HepG2 (cell line): ENCODE results near the gene FGF2. TPM values are rescaled to one million over a fixed set of nuclear protein-coding genes. Genes with fewer than 3 reads are reported as not detected.

Experiments
- ATAC-seq: fragments of 200-7000 bp; cut with Tn5 transposase; 3 replicates; pipeline ENCODE4 v1.9.1; 2020; ENCODE audit warnings: mild to moderate bottlenecking, moderate library complexity
- BruUV-seq: library from RNA; stranded (reverse); fragments of 400-500 nt; replicated peaks from 2 replicates; lab custom pipeline; 2021; lab: Mats Ljungman, UMichigan
- CTCF ChIA-PET: fragments of 300-600 bp; formaldehyde crosslinking; extraction: SDS; loops from one replicate; lab custom pipeline; 2021; ENCODE audit warnings: low total read pairs, inconsistent platforms, low intra/inter-chr PET ratio; lab: Yijun Ruan, JAX
- POLR2A ChIA-PET: fragments of 350-600 bp; sonication (Branson Sonifier 250); formaldehyde crosslinking; loops from one replicate; lab custom pipeline; 2020; ENCODE audit warnings: antibody characterized with exemption, inconsistent platforms; lab: Yijun Ruan, JAX
- DNase-seq: peaks from one replicate; pipeline ENCODE4 v3.0.0-alpha.2; 2015; ENCODE audit warnings: low spot score
- FAIRE-seq: peaks from 3 replicates; lab custom pipeline; 2011; peaks lifted over from hg19 to GRCh38; lab: Jason Lieb, UNC
- H2AFZ ChIP-seq: one replicate; pipeline ENCODE4 v1.6.1; 2011; ENCODE audit warnings: low read length, inconsistent platforms
- H3K27ac ChIP-seq: fragments of 300-600 bp; 3 replicates; pipeline ENCODE4 v1.8.0; 2011; ENCODE audit warnings: mixed run types, mild to moderate bottlenecking, mixed read lengths, low read length, inconsistent platforms; ENCODE audit not compliant: insufficient read depth; ENCODE audit errors: extremely low read length
- H3K27me3 ChIP-seq, 2 experiments: fragments of 200-600 bp in 1 of 2; 2 replicates in 1 of 2; 3 replicates in 1 of 2; pipeline versions ENCODE4 v1.6.0 to v1.8.0; 2011; ENCODE audit warnings: low read length in 2 of 2, mild to moderate bottlenecking in 2 of 2, moderate library complexity in 2 of 2, inconsistent platforms in 1 of 2; ENCODE audit not compliant: insufficient read depth in 2 of 2, control insufficient read depth in 1 of 2
- H3K36me3 ChIP-seq, 2 experiments: fragments of 200-600 bp in 1 of 2; replicated peaks in 1 of 2; 2 replicates in 1 of 2; 3 replicates in 1 of 2; pipeline versions ENCODE4 v1.5.1 to v1.8.0; 2011; ENCODE audit warnings: low read length in 2 of 2, inconsistent platforms in 1 of 2; ENCODE audit not compliant: insufficient read depth in 2 of 2, control insufficient read depth in 1 of 2
- H3K4me1 ChIP-seq: 2 replicates; pipeline ENCODE4 v1.5.1; 2012; ENCODE audit warnings: low read length, inconsistent platforms; ENCODE audit not compliant: insufficient read depth
- H3K4me2 ChIP-seq: 2 replicates; pipeline ENCODE4 v1.6.0; 2011; ENCODE audit warnings: low read depth, low read length, inconsistent platforms
- H3K4me3 ChIP-seq, 3 experiments: fragments of 200-600 bp in 1 of 3; sonication (generic), shearing (Covaris generic) in 1 of 3; replicated peaks in 1 of 3; 2 replicates each; pipeline ENCODE4 v1.5.1; 2011 to 2016; ENCODE audit warnings: low read length in 3 of 3, inconsistent platforms in 2 of 3, low read depth in 2 of 3, mild to moderate bottlenecking in 2 of 3, control low read depth in 1 of 3, mixed read lengths in 1 of 3; ENCODE audit not compliant: insufficient read depth in 1 of 3
- H3K79me2 ChIP-seq: one replicate; pipeline ENCODE4 v1.6.1; 2011; ENCODE audit warnings: low read length, inconsistent platforms; ENCODE audit not compliant: insufficient read depth
- H3K9ac ChIP-seq: 2 replicates; pipeline ENCODE4 v1.6.0; 2011; ENCODE audit warnings: mild to moderate bottlenecking, low read depth, low read length, inconsistent platforms; ENCODE audit not compliant: insufficient read depth
- H3K9me3 ChIP-seq: 2 replicates; pipeline ENCODE4 v1.5.1; 2012; ENCODE audit warnings: mild to moderate bottlenecking, low read length
- H4K20me1 ChIP-seq: 2 replicates; pipeline ENCODE4 v1.6.0; 2011; ENCODE audit warnings: inconsistent platforms, mild to moderate bottlenecking, low read length, moderate library complexity; ENCODE audit not compliant: insufficient read depth
- JUNB ChIP-seq: sonication (generic); formaldehyde crosslinking; IDR thresholded peaks from 2 replicates; pipeline ENCODE4 v1.8.0; 2022; ENCODE audit warnings: missing genetic modification reagents, mild to moderate bottlenecking, borderline replicate concordance
- NKX3-1 ChIP-seq: sonication (generic); formaldehyde crosslinking; IDR thresholded peaks from 2 replicates; pipeline ENCODE4 v1.5.0; 2020; ENCODE audit warnings: missing genetic modification reagents
- RORA ChIP-seq: sonication (generic); formaldehyde crosslinking; IDR thresholded peaks from 2 replicates; pipeline ENCODE4 v1.5.0; 2020; ENCODE audit warnings: mild to moderate bottlenecking, missing genetic modification reagents, moderate library complexity
- SMAD1 ChIP-seq: sonication (generic); formaldehyde crosslinking; IDR thresholded peaks from 2 replicates; pipeline ENCODE4 v1.4.0; 2020; ENCODE audit warnings: missing genetic modification reagents, low read depth, mild to moderate bottlenecking, borderline replicate concordance
- ZBTB7B ChIP-seq: sonication (generic); formaldehyde crosslinking; IDR thresholded peaks from 2 replicates; pipeline ENCODE4 v1.4.0; 2020; ENCODE audit warnings: missing genetic modification reagents
- ZNF225 ChIP-seq: sonication (generic); formaldehyde crosslinking; IDR thresholded peaks from 2 replicates; pipeline ENCODE4 v1.4.0; 2020; ENCODE audit warnings: mild to moderate bottlenecking, missing genetic modification reagents
- ZSCAN12 ChIP-seq: sonication (generic); formaldehyde crosslinking; IDR thresholded peaks from 2 replicates; pipeline ENCODE4 v1.9.0; 2021; ENCODE audit warnings: mild to moderate bottlenecking, missing genetic modification reagents
- ZSCAN29 ChIP-seq: sonication (generic); formaldehyde crosslinking; conservative IDR thresholded peaks from 2 replicates; pipeline ENCODE4 v1.4.0; 2020; ENCODE audit warnings: mild to moderate bottlenecking, missing genetic modification reagents
- WGBS: methylation state at CpG from one replicate; pipeline ENCODE4 v1.1.6; 2017; ENCODE audit warnings: low lambda C conversion rate; 5-methylcytosine and 5-hydroxymethylcytosine counted together
- in situ Hi-C: cut with HindIII; loops from 2 replicates; pipeline ENCODE4 v1.10.0; 2017; ENCODE audit warnings: low pct_unique_long_range_greater_than_20kb; ENCODE audit not compliant: extremely low pct_ligation_motif_present
- intact Hi-C: fragments of 100-400 bp; cut with micrococcal nuclease; formaldehyde crosslinking; loops from one replicate; pipeline ENCODE4 v1.10.0; 2022; ENCODE audit not compliant: unreplicated experiment
- polyA plus RNA-seq, 8 experiments: library from polyadenylated mRNA; depleted of rRNA in 3 of 8; stranded (reverse) in 7 of 8; unstranded in 1 of 8; fragments of >200 nt; fragmentation: Illumina TruSeq in 4 of 8; extraction: Trizol in 4 of 8; gene quantifications; 2 replicates each; pipeline versions ENCODE4 v1.2.1 to v1.2.3, GENCODE V29; 2011 to 2016; ENCODE audit warnings: low read depth in 4 of 8, missing spikeins in 1 of 8, mixed read lengths in 1 of 8; ENCODE audit not compliant: insufficient read depth in 1 of 8
- total RNA-seq, 5 experiments: library from RNA; depleted of rRNA; stranded (reverse); fragments of >200 nt; fragmentation: Illumina TruSeq; extraction: Trizol; gene quantifications; 2 replicates each; pipeline ENCODE4 v1.2.3, GENCODE V29; 2016; ENCODE audit warnings: low read depth in 1 of 5
- TF ChIP-seq, protein P1 (sequence below), 2 experiments: fragments of 450-650 bp in 1 of 2; sonication (generic) in 1 of 2; formaldehyde crosslinking; IDR thresholded peaks; 2 replicates each; pipeline versions ENCODE4 v1.5.0 to v1.8.0; 2020 to 2022; ENCODE audit warnings: mild to moderate bottlenecking in 1 of 2, missing genetic modification reagents in 1 of 2
- TF ChIP-seq, protein P2 (sequence below): sonication (generic); formaldehyde crosslinking; IDR thresholded peaks from 2 replicates; pipeline ENCODE4 v1.4.0; 2020; ENCODE audit warnings: mild to moderate bottlenecking, low read depth, missing genetic modification reagents

FGF2 gene
- total and polyA plus RNA-seq, 2 of the 13 experiments (the other 11 are each of a cell fraction or from before 2014, with no cell fraction given), result 0.01 to 0.02 TPM

DNA sequence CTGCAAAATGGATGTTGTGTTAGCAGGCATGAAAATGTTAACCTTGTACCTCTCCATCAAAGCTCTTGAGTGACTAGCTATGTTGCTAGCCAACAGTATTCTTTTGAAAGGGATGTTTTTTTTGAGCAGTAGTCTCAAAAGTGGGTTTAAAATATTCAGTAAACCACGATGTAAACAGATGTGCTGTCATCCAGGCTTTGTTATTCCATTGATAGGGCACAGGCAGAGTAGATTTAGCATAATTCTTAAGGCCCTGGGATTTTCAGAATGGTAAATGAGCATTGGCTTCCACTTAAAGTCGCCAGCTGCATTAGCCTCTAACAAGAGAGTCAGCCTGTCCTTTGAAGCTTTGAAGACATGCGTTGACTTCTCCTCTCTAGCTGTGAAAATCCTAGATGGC is 18.4 kb downstream of the FGF2 start:
- no peak overlapping the region for H3K9ac ChIP-seq
- TF ChIP-seq ZSCAN12 (no peak), SMAD1 (CRISPR knock-in tag) (no peak), JUNB (CRISPR knock-in tag) (no peak), ZNF225 (no peak), ZBTB7B (CRISPR knock-in tag) (no peak), RORA (CRISPR knock-in tag) (no peak), ZSCAN29 (CRISPR knock-in tag) (no peak), NKX3-1 (CRISPR knock-in tag) (no peak)
- TF ChIP-seq, protein P1, sequence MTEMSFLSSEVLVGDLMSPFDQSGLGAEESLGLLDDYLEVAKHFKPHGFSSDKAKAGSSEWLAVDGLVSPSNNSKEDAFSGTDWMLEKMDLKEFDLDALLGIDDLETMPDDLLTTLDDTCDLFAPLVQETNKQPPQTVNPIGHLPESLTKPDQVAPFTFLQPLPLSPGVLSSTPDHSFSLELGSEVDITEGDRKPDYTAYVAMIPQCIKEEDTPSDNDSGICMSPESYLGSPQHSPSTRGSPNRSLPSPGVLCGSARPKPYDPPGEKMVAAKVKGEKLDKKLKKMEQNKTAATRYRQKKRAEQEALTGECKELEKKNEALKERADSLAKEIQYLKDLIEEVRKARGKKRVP (CRISPR knock-in tag; IDR thresholded peaks at IDR 0.05), result no peak
- TF ChIP-seq, protein P2, sequence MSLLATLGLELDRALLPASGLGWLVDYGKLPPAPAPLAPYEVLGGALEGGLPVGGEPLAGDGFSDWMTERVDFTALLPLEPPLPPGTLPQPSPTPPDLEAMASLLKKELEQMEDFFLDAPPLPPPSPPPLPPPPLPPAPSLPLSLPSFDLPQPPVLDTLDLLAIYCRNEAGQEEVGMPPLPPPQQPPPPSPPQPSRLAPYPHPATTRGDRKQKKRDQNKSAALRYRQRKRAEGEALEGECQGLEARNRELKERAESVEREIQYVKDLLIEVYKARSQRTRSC, result no peak
- CTCF ChIA-PET, result no interaction called here
- H3K27me3 ChIP-seq, result no peaks in the 10 kb centered on the region
- BruUV-seq, result no TSS peak
- POLR2A ChIA-PET, result interaction anchor here (1.2 kb wide), 1 partner anchor 9 kb away, joined by 3 read pairs; no protein-coding TSS in a partner anchor
- H3K4me1 ChIP-seq, result no peaks in the 10 kb centered on the region
- no peaks in the 10 kb centered on the region for H4K20me1 ChIP-seq
- H3K27ac ChIP-seq, result no peak overlapping the region
- intact Hi-C loops (no loop called here), in situ Hi-C loops (no loop called here)
- H3K36me3 ChIP-seq, result no peaks in the 10 kb centered on the region
- no peak for ATAC-seq
- H3K9me3 ChIP-seq, result no peaks in the 10 kb centered on the region
- 40% methylated on average over 3 of the region's 3 CpGs for WGBS
- DNase-seq, result no peak
- no peak overlapping the region for H3K4me2 ChIP-seq
- no peak overlapping the region for H3K4me3 ChIP-seq
- H3K79me2 ChIP-seq, result no peaks in the 10 kb centered on the region
- no peak overlapping the region for H2AFZ ChIP-seq
- FAIRE-seq, result no peak
